Measurements from ENCODE around the gene PRICKLE1.

PRICKLE1 gene

GRCh38 chr12:42482748-42483520 is 106.6 kb downstream of the PRICKLE1 start:
- H3K4me3 ChIP-seq (ENCODE audit: low read length): peak overlapping the region; percentile 62

GRCh38 chr12:42482041-42482747 is 107.4 kb downstream of the PRICKLE1 start:
- Histone ChIP-seq H3K9me3 (ENCODE audit: control insufficient read depth, low read length) (no peaks in the 10 kb centered on the region), H3K4me3 (ENCODE audit: low read length) (peak overlapping the region; percentile 62), H3K4me1 (ENCODE audit: control insufficient read depth, insufficient read depth, low read length) (peaks cover 14% of the 10 kb centered on the region), H3K36me3 (ENCODE audit: control insufficient read depth, insufficient read depth, low read length) (no peaks in the 10 kb centered on the region), H3K9ac (ENCODE audit: low read length) (peak overlapping the region; percentile 68), H3K27me3 (ENCODE audit: control insufficient read depth, insufficient read depth, low read length) (no peaks in the 10 kb centered on the region)

More at GRCh38 chr12:42482748-42483520, 106.6 kb downstream of the PRICKLE1 start:
- Histone ChIP-seq H3K9me3 (ENCODE audit: control insufficient read depth, low read length) (no peaks in the 10 kb centered on the region), H3K9ac (ENCODE audit: low read length) (peak overlapping the region; percentile 68), H3K4me1 (ENCODE audit: control insufficient read depth, insufficient read depth, low read length) (peaks cover 14% of the 10 kb centered on the region), H3K36me3 (ENCODE audit: control insufficient read depth, insufficient read depth, low read length) (no peaks in the 10 kb centered on the region), H3K27me3 (ENCODE audit: control insufficient read depth, insufficient read depth, low read length) (no peaks in the 10 kb centered on the region)

GRCh38 chr12:42481368-42481767 is 108.2 kb downstream of the PRICKLE1 start:
- no peak overlapping the region for H3K4me3 ChIP-seq (ENCODE audit: low read length)
- H3K9me3 ChIP-seq (ENCODE audit: control insufficient read depth, low read length): no peaks in the 10 kb centered on the region
- H3K4me1 ChIP-seq (ENCODE audit: control insufficient read depth, insufficient read depth, low read length): peaks cover 14% of the 10 kb centered on the region
- H3K36me3 ChIP-seq (ENCODE audit: control insufficient read depth, insufficient read depth, low read length): no peaks in the 10 kb centered on the region
- H3K27me3 ChIP-seq (ENCODE audit: control insufficient read depth, insufficient read depth, low read length): no peaks in the 10 kb centered on the region
- no peak overlapping the region for H3K9ac ChIP-seq (ENCODE audit: low read length)

- H3K27me3 ChIP-seq (ENCODE audit: control insufficient read depth, insufficient read depth, low read length): no peaks in the 10 kb centered on the region
- H3K9me3 ChIP-seq (ENCODE audit: control insufficient read depth, low read length): no peaks in the 10 kb centered on the region
These were observed 111.6 kb downstream of the PRICKLE1 start for GRCh38 chr12:42477941-42478340.

GRCh38 chr12:42475106-42475505 is 114.4 kb downstream of the PRICKLE1 start:
- Histone ChIP-seq H3K9ac (ENCODE audit: low read length) (no peak overlapping the region), H3K36me3 (ENCODE audit: control insufficient read depth, insufficient read depth, low read length) (no peaks in the 10 kb centered on the region), H3K27me3 (ENCODE audit: control insufficient read depth, insufficient read depth, low read length) (no peaks in the 10 kb centered on the region), H3K4me3 (ENCODE audit: low read length) (no peak overlapping the region), H3K4me1 (ENCODE audit: control insufficient read depth, insufficient read depth, low read length) (no peaks in the 10 kb centered on the region), H3K9me3 (ENCODE audit: control insufficient read depth, low read length) (no peaks in the 10 kb centered on the region)

More at GRCh38 chr12:42477941-42478340, 111.6 kb downstream of the PRICKLE1 start:
- Histone ChIP-seq H3K4me1 (ENCODE audit: control insufficient read depth, insufficient read depth, low read length) (peaks cover 9% of the 10 kb centered on the region), H3K9ac (ENCODE audit: low read length) (no peak overlapping the region), H3K36me3 (ENCODE audit: control insufficient read depth, insufficient read depth, low read length) (no peaks in the 10 kb centered on the region), H3K4me3 (ENCODE audit: low read length) (no peak overlapping the region)

GRCh38 chr12:42474391-42474790 is 115.2 kb downstream of the PRICKLE1 start:
- Histone ChIP-seq H3K4me1 (ENCODE audit: control insufficient read depth, insufficient read depth, low read length) (no peaks in the 10 kb centered on the region), H3K9me3 (ENCODE audit: control insufficient read depth, low read length) (no peaks in the 10 kb centered on the region), H3K36me3 (ENCODE audit: control insufficient read depth, insufficient read depth, low read length) (no peaks in the 10 kb centered on the region), H3K9ac (ENCODE audit: low read length) (no peak overlapping the region), H3K27me3 (ENCODE audit: control insufficient read depth, insufficient read depth, low read length) (no peaks in the 10 kb centered on the region), H3K4me3 (ENCODE audit: low read length) (no peak overlapping the region)

- Histone ChIP-seq H3K9ac (ENCODE audit: low read length) (no peak overlapping the region), H3K36me3 (ENCODE audit: control insufficient read depth, insufficient read depth, low read length) (no peaks in the 10 kb centered on the region), H3K4me1 (ENCODE audit: control insufficient read depth, insufficient read depth, low read length) (no peaks in the 10 kb centered on the region), H3K4me3 (ENCODE audit: low read length) (no peak overlapping the region), H3K27me3 (ENCODE audit: control insufficient read depth, insufficient read depth, low read length) (no peaks in the 10 kb centered on the region), H3K9me3 (ENCODE audit: control insufficient read depth, low read length) (no peaks in the 10 kb centered on the region)
These were observed 116.0 kb downstream of the PRICKLE1 start for GRCh38 chr12:42473561-42473960.

- H3K4me1 ChIP-seq (ENCODE audit: control insufficient read depth, insufficient read depth, low read length): no peaks in the 10 kb centered on the region
These were observed 116.4 kb downstream of the PRICKLE1 start for GRCh38 chr12:42473130-42473529.

GRCh38 chr12:42472376-42472775 is 117.2 kb downstream of the PRICKLE1 start:
- Histone ChIP-seq H3K9me3 (ENCODE audit: control insufficient read depth, low read length) (no peaks in the 10 kb centered on the region), H3K9ac (ENCODE audit: low read length) (no peak overlapping the region), H3K4me3 (ENCODE audit: low read length) (no peak overlapping the region), H3K4me1 (ENCODE audit: control insufficient read depth, insufficient read depth, low read length) (no peaks in the 10 kb centered on the region), H3K27me3 (ENCODE audit: control insufficient read depth, insufficient read depth, low read length) (no peaks in the 10 kb centered on the region), H3K36me3 (ENCODE audit: control insufficient read depth, insufficient read depth, low read length) (no peaks in the 10 kb centered on the region)

More at GRCh38 chr12:42473130-42473529, 116.4 kb downstream of the PRICKLE1 start:
- H3K4me3 ChIP-seq (ENCODE audit: low read length): no peak overlapping the region
- no peaks in the 10 kb centered on the region for H3K36me3 ChIP-seq (ENCODE audit: control insufficient read depth, insufficient read depth, low read length)
- H3K9ac ChIP-seq (ENCODE audit: low read length): no peak overlapping the region
- no peaks in the 10 kb centered on the region for H3K9me3 ChIP-seq (ENCODE audit: control insufficient read depth, low read length)
- H3K27me3 ChIP-seq (ENCODE audit: control insufficient read depth, insufficient read depth, low read length): no peaks in the 10 kb centered on the region

- Histone ChIP-seq H3K9me3 (ENCODE audit: control insufficient read depth, low read length) (no peaks in the 10 kb centered on the region), H3K9ac (ENCODE audit: low read length) (no peak overlapping the region), H3K27me3 (ENCODE audit: control insufficient read depth, insufficient read depth, low read length) (no peaks in the 10 kb centered on the region), H3K36me3 (ENCODE audit: control insufficient read depth, insufficient read depth, low read length) (no peaks in the 10 kb centered on the region), H3K4me3 (ENCODE audit: low read length) (no peak overlapping the region), H3K4me1 (ENCODE audit: control insufficient read depth, insufficient read depth, low read length) (no peaks in the 10 kb centered on the region)
These were observed 120.0 kb downstream of the PRICKLE1 start for GRCh38 chr12:42469355-42470175.

GRCh38 chr12:42468921-42469320 is 120.6 kb downstream of the PRICKLE1 start:
- H3K4me1 ChIP-seq (ENCODE audit: control insufficient read depth, insufficient read depth, low read length): no peaks in the 10 kb centered on the region
- no peak overlapping the region for H3K9ac ChIP-seq (ENCODE audit: low read length)
- no peaks in the 10 kb centered on the region for H3K9me3 ChIP-seq (ENCODE audit: control insufficient read depth, low read length)
- no peaks in the 10 kb centered on the region for H3K27me3 ChIP-seq (ENCODE audit: control insufficient read depth, insufficient read depth, low read length)
- no peaks in the 10 kb centered on the region for H3K36me3 ChIP-seq (ENCODE audit: control insufficient read depth, insufficient read depth, low read length)
- no peak overlapping the region for H3K4me3 ChIP-seq (ENCODE audit: low read length)

Measured in mucosa of stomach (tissue), 1 donor.